ENCODE data around the gene DTNB.

DTNB gene

DNA sequence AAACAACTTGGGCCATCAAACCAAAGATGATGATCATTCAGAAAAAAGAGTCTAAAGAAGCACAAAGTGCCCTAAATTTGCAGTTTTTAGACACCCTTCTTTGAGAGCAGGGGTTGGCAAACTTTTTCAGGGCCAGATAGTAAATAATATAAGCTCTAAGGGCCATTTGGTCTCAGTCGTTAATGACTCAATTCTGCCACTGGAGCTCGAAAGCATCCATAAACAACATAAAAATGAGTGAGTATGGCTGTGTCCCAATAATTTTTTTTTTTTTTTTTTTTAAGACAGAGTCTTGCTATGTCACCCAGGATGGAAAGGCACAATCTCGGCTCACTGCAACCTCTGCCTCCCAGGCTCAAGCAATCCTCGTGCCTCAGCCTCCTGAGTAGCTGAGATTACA is 152.3 kb downstream of the DTNB start:
- Histone ChIP-seq H3K4me2 (ENCODE audit: low read depth, low read length, poor library complexity, severe bottlenecking) (no peak overlapping the region), H3K27ac (ENCODE audit: low read depth, low read length) (no peak overlapping the region)

DNA sequence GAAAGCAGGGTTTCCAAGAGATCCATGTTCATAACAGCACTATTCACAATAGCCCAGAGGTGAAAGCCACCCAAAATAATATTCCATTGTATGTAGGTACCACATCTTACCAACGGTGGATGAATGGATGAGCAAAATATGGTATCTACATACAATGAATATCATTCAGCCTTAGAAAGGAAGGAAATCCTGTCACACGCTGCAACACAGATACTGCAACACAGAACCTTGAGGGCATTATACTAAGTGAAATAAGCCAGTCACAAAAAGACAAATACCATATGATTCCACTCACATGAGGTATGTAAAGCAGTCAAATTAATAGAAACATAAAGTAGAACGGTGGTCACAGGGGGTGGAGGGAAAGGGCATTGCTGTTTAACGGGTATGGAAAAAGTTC is 155.7 kb downstream of the DTNB start:
- Histone ChIP-seq H4K20me1 (ENCODE audit: low read depth, low read length) (no peaks in the 10 kb centered on the region), H3K4me3 (ENCODE audit: insufficient read depth, low read length, poor library complexity, severe bottlenecking) (no peak overlapping the region), H3K27me3 (ENCODE audit: low read length) (no peaks in the 10 kb centered on the region), H3K27ac (ENCODE audit: low read depth, low read length) (no peak overlapping the region), H2AFZ (ENCODE audit: low read depth, low read length, severe bottlenecking) (no peak overlapping the region), H3K9me2 (replicated peaks; ENCODE audit: insufficient read depth, low read length) (no peaks in the 10 kb centered on the region), H3K79me2 (ENCODE audit: insufficient read depth, low read length) (no peaks in the 10 kb centered on the region), H3K4me2 (ENCODE audit: low read depth, low read length, poor library complexity, severe bottlenecking) (no peak overlapping the region), H3K9me3 (ENCODE audit: insufficient read depth, low read length) (no peaks in the 10 kb centered on the region), H3K9ac (ENCODE audit: low read length) (no peak overlapping the region), H3F3A (ENCODE audit: insufficient read depth) (no peaks in the 10 kb centered on the region; the same call in none of the 2 replicates), H3K36me3 (ENCODE audit: low read length) (no peaks in the 10 kb centered on the region)
- no peak for TF ChIP-seq EZH2phosphoT487 (conservative IDR thresholded peaks at IDR 0.05; ENCODE audit: low read length)
- TF ChIP-seq, protein P1, sequence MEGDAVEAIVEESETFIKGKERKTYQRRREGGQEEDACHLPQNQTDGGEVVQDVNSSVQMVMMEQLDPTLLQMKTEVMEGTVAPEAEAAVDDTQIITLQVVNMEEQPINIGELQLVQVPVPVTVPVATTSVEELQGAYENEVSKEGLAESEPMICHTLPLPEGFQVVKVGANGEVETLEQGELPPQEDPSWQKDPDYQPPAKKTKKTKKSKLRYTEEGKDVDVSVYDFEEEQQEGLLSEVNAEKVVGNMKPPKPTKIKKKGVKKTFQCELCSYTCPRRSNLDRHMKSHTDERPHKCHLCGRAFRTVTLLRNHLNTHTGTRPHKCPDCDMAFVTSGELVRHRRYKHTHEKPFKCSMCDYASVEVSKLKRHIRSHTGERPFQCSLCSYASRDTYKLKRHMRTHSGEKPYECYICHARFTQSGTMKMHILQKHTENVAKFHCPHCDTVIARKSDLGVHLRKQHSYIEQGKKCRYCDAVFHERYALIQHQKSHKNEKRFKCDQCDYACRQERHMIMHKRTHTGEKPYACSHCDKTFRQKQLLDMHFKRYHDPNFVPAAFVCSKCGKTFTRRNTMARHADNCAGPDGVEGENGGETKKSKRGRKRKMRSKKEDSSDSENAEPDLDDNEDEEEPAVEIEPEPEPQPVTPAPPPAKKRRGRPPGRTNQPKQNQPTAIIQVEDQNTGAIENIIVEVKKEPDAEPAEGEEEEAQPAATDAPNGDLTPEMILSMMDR (IDR thresholded peaks at IDR 0.05; ENCODE audit: insufficient read depth, low read length, poor library complexity, severe bottlenecking), result no peak

More for the DNA sequence above, 152.3 kb downstream of the DTNB start:
- no peaks in the 10 kb centered on the region for H3F3A ChIP-seq (ENCODE audit: insufficient read depth)
- no peaks in the 10 kb centered on the region for H3K9me3 ChIP-seq (ENCODE audit: insufficient read depth, low read length)
- no peaks in the 10 kb centered on the region for H3K79me2 ChIP-seq (ENCODE audit: insufficient read depth, low read length)
- no peak for TF ChIP-seq EZH2phosphoT487 (conservative IDR thresholded peaks at IDR 0.05; ENCODE audit: low read length)
- TF ChIP-seq, protein P1 (IDR thresholded peaks at IDR 0.05; ENCODE audit: insufficient read depth, low read length, poor library complexity, severe bottlenecking), result no peak
- no peaks in the 10 kb centered on the region for H3K36me3 ChIP-seq (ENCODE audit: low read length)
- no peak overlapping the region for H3K9ac ChIP-seq (ENCODE audit: low read length)
- no peaks in the 10 kb centered on the region for H4K20me1 ChIP-seq (ENCODE audit: low read depth, low read length)
- H3K9me2 ChIP-seq (replicated peaks; ENCODE audit: insufficient read depth, low read length), result no peaks in the 10 kb centered on the region
- no peak overlapping the region for H3K4me3 ChIP-seq (ENCODE audit: insufficient read depth, low read length, poor library complexity, severe bottlenecking)
- no peaks in the 10 kb centered on the region for H3K27me3 ChIP-seq (ENCODE audit: low read length)
- H2AFZ ChIP-seq (ENCODE audit: low read depth, low read length, severe bottlenecking), result no peak overlapping the region

DNA sequence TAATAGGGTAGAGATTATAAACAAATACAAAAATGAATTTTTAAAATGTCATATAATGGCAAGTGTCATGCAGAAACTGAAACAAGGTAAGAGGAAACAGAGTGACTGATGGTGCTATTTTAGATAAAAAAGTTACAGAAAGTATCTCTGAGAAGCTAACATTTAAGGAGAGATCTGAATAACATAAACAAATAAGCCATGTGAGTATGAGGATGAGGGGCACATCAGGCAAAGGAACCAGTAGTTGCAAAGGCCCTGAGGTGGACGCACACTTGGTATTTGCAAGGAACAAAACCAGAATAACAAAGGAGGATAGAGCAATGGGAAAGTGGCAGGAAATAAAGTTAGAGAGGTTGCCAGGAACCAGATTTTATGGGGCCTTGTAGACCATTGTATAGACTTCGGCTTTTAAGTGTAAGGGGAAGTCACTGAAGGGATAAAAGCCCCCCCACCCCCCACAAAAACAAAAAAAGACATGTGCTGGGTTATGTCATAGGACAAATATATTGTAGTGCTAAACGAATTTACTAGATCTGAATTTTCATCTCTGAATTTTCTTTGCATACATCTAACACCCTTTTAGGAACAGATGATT is 159.2 kb downstream of the DTNB start:
- H3K9ac ChIP-seq (ENCODE audit: low read length), result no peak overlapping the region
- H3K4me2 ChIP-seq (ENCODE audit: low read depth, low read length, poor library complexity, severe bottlenecking), result peak overlapping the region; percentile 29
- H3K4me3 ChIP-seq (ENCODE audit: insufficient read depth, low read length, poor library complexity, severe bottlenecking), result no peak overlapping the region
- TF ChIP-seq, protein P1 (IDR thresholded peaks at IDR 0.05; ENCODE audit: insufficient read depth, low read length, poor library complexity, severe bottlenecking), result no peak
- TF ChIP-seq EZH2phosphoT487 (conservative IDR thresholded peaks at IDR 0.05; ENCODE audit: low read length), result no peak
- H3F3A ChIP-seq (ENCODE audit: insufficient read depth), result no peaks in the 10 kb centered on the region; the same call in none of the 2 replicates
- H3K36me3 ChIP-seq (ENCODE audit: low read length), result no peaks in the 10 kb centered on the region
- no peaks in the 10 kb centered on the region for H3K9me3 ChIP-seq (ENCODE audit: insufficient read depth, low read length)
- H2AFZ ChIP-seq (ENCODE audit: low read depth, low read length, severe bottlenecking), result no peak overlapping the region
- H3K27me3 ChIP-seq (ENCODE audit: low read length), result no peaks in the 10 kb centered on the region
- no peaks in the 10 kb centered on the region for H3K9me2 ChIP-seq (replicated peaks; ENCODE audit: insufficient read depth, low read length)
- no peaks in the 10 kb centered on the region for H4K20me1 ChIP-seq (ENCODE audit: low read depth, low read length)
- no peaks in the 10 kb centered on the region for H3K79me2 ChIP-seq (ENCODE audit: insufficient read depth, low read length)
- H3K27ac ChIP-seq (ENCODE audit: low read depth, low read length), result no peak overlapping the region
